HL-60 (cell line): Measurements from ENCODE around the gene FBXL2.

Experiments used
- CTCF ChIP-seq: IDR thresholded peaks from one replicate; pipeline ENCODE4 v1.5.1; 2011; ENCODE audit warnings: low read length, control low read depth, inconsistent platforms; ENCODE audit not compliant: insufficient read depth
- GABPA ChIP-seq: IDR thresholded peaks from 2 replicates; pipeline ENCODE4 v1.6.1; 2012; ENCODE audit warnings: low read depth
- POLR2AphosphoS5 ChIP-seq: IDR thresholded peaks from 2 replicates; pipeline ENCODE4 v1.6.1; 2012; ENCODE audit warnings: low read depth
- REST ChIP-seq: IDR thresholded peaks from 2 replicates; pipeline ENCODE4 v1.6.1; 2012; ENCODE audit warnings: low read depth; ENCODE audit not compliant: insufficient replicate concordance

GRCh38 chr3:33358172-33358781, 81.0 kb downstream of the FBXL2 start:
- TF ChIP-seq CTCF (no peak), POLR2AphosphoS5 (no peak), GABPA (no peak), REST (no peak)
